GM18858 (cell line): ENCODE measurements around the gene AEBP1.

Experiments used
- ATAC-seq: cut with Tn5 transposase; IDR thresholded peaks from one replicate; pipeline ENCODE4 v1.9.1; 2021; ENCODE audit not compliant: unreplicated experiment

Gene AEBP1

DNA sequence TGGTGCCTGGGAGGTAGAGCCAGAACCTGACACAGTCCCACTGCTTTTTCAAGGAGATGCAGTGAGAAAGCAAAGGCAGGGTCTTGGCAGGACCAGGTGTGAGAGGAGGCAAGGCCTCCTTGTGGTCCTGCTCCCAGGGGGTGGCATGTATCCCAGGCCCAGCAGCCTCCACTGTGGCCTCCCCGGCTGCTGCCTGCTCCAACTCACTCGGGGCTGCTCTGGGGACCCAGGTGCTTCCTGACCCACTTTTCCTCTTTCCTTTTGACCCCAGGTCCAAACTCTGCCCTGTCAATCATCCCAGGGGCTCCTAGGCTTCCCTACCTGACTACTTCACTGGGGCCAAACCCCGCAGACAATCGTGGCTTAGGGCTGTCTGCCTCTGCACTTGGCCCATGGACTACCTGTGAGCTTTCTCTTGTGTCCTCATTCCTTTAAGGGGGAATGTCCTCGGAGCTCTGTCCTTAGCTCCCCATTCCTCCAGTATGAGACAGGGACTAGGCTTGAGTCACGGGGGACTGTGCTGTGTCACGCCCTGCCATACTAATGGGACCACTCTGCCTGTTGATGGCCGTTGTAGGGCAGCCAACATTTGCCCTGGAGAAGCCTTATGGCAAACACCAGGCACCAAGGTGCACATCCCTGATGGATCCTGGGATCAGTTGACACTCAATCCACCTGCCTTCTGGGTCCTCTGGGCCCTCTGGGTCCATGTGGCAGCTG is 1.1 kb upstream of the AEBP1 start:
- no peak for ATAC-seq

DNA sequence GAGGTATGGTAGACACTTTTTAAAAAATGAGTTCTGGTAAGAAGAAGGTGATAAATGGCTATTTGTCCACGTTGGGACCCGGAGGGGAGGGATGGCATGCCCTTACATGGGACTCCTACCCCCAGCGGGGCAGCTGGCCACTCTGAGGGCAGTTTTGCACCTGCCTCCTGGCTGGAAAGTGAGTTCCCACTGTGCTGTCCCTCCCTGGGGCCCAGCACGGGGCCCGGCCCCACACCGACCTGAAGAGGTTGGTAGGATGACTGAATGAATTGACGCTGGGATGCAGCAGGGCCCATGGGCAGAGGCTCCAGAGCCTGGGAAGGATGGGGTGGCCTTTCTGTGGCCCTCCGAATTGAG is 601 bp upstream of the AEBP1 start:
- ATAC-seq: no peak

GRCh38 chr7:44104860-44105771 is 971 bp downstream of the AEBP1 start:
- no peak for ATAC-seq

DNA sequence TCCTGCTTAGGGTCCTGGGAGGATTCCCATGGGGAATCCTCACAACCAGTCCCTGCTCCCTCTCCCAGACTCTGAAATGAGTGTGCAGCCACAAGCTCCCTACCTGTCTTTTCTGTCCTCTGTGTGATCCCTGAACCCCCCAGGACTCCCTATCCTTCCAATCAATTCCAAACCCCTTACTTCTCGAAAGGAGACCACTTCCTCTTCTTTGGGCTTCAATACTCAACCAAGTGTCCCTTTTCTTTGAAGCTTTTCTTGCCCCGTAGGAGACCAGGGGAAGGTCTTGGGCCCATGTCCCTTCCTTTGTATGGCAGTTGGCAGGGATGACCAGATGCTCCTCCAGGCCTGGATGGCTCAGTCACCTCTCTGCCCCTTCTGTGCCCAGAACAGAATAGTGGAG is 1.7 kb downstream of the AEBP1 start:
- no peak for ATAC-seq

DNA sequence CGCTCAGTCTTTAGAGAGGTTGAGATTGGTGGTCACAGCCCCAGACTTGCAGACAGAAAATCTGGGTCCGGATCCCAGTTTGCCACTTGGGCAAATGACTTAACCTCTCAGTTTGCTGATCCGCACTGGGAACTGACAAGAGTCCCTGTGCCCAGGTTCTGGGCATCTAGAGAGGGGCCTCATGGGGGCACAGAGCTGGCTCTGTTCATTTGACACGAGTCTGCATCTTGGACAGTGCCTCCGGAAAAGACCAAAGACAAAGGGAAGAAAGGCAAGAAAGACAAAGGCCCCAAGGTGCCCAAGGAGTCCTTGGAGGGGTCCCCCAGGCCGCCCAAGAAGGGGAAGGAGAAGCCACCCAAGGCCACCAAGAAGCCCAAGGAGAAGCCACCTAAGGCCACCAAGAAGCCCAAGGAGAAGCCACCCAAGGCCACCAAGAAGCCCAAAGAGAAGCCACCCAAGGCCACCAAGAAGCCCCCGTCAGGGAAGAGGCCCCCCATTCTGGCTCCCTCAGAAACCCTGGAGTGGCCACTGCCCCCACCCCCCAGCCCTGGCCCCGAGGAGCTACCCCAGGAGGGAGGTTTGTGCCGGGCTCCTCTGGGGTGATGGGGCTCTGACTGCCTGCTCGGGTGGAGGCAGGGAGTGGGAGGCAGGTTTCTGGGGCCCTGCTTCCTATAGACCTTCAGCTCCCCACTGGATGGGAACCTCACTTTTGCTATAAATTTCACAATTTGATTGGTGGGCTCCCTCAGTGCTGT is 2.3 kb downstream of the AEBP1 start:
- no peak for ATAC-seq

DNA sequence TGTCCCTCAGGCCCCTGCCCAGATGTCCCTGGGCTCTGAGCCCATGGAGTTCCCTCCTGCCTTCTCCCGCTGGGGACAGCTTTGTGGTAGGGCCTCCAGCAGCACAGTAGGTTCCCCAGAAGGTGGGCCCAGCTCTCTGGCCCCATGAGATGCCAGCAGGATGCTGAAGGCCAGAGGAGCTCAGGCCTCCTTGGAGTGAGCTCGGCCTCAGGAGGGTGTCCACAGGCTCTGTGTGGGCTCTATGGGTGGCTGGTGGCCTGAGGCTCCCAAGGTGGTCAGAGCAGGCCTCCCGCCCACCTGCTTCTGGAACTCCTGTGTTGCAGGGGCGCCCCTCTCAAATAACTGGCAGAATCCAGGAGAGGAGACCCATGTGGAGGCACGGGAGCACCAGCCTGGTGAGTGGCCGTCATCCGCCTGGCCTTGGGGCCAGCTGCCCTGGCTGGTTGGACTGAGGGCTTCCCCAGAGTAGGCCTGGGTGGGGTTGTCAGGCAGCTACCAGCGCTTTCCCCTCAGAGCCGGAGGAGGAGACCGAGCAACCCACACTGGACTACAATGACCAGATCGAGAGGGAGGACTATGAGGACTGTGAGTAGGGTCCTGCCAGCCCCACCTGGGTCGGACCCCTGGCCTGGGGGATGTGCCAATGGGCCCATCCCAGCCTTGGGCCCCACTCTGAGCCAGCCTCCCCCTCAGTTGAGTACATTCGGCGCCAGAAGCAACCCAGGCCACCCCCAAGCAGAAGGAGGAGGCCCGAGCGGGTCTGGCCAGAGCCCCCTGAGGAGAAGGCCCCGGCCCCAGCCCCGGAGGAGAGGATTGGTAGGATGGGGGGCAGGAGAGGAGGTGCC is 3.2 kb downstream of the AEBP1 start:
- ATAC-seq: no peak

- no peak for ATAC-seq
Measured at GRCh38 chr7:44107961-44108767, 4.0 kb downstream of the AEBP1 start.

GRCh38 chr7:44108768-44109750 is 4.9 kb downstream of the AEBP1 start:
- no peak for ATAC-seq

GRCh38 chr7:44109991-44110390 is 5.8 kb downstream of the AEBP1 start:
- no peak for ATAC-seq

DNA sequence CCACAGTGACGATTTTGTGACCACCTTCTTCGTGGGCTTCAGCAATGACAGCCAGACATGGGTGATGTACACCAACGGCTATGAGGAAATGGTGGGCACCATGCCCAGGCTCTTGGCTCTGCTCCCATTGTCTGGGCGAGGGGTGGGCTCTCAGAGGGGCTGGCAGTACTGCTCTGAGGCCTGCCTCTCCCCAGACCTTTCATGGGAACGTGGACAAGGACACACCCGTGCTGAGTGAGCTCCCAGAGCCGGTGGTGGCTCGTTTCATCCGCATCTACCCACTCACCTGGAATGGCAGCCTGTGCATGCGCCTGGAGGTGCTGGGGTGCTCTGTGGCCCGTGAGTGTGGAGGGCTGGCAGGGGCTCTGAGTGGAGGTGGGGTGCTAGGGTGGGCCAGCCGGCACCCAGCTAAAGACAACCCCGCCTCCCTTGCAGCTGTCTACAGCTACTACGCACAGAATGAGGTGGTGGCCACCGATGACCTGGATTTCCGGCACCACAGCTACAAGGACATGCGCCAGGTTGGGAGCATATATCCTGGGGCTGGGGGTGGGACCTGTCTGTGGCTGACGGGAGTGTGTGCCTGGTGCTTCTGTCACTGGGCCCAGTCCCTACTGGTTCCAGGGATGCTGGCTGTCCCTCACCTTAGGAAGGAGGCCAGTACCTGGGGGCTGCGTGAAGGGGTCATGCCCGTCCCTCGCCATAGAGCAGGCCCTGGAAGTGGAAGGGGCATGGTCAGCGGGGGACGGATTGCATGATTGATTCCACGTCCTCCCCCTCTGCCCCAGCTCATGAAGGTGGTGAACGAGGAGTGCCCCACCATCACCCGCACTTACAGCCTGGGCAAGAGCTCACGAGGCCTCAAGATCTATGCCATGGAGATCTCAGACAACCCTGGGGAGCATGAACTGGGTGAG is 6.8 kb downstream of the AEBP1 start:
- ATAC-seq: no peak

GRCh38 chr7:44111761-44112160 is 7.6 kb downstream of the AEBP1 start:
- ATAC-seq: no peak

DNA sequence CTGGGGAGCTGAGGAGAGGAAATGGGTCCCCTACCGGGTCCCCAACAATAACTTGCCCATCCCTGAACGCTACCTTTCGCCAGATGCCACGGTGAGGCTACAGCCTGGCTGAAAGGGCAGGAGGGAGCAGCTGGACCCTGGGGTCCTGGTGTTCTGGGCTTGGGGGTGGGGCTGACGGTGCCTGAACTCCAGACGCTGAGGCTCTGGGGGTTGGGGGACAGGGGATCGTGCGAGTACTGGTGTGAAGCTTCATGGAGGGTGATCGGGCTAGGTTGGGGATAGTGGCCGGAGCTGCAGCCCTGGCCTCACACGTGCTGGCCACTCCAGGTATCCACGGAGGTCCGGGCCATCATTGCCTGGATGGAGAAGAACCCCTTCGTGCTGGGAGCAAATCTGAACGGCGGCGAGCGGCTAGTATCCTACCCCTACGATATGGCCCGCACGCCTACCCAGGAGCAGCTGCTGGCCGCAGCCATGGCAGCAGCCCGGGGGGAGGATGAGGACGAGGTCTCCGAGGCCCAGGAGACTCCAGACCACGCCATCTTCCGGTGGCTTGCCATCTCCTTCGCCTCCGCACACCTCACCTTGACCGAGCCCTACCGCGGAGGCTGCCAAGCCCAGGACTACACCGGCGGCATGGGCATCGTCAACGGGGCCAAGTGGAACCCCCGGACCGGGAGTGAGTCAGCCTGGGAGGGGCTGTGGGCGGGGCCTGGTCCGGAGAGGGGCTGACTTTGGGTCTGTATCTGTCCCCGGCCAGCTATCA is 8.3 kb downstream of the AEBP1 start:
- ATAC-seq: no peak

DNA sequence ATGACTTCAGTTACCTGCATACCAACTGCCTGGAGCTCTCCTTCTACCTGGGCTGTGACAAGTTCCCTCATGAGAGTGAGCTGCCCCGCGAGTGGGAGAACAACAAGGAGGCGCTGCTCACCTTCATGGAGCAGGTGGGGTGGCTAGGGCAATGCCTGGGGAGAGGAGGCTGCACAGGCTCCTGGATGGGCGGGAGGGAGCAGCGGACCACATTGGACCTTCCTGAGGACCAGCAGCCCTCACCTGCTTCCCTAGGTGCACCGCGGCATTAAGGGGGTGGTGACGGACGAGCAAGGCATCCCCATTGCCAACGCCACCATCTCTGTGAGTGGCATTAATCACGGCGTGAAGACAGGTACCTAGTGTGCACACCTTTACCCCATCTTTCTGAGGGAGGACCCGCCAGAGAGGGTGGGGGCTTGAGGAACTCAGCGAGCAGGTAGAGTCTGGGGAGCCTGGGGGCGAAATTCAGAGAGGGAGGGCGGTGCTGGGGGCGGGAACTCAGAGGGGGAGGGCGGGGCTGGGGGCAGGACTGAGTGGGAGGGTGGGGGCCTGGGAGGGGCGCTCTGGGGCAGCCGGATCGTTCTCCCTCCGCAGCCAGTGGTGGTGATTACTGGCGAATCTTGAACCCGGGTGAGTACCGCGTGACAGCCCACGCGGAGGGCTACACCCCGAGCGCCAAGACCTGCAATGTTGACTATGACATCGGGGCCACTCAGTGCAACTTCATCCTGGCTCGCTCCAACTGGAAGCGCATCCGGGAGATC is 9.0 kb downstream of the AEBP1 start:
- ATAC-seq: no peak

GRCh38 chr7:44113764-44114354 is 9.7 kb downstream of the AEBP1 start:
- no peak for ATAC-seq

- no peak for ATAC-seq
Measured at GRCh38 chr7:44114586-44115310, 10.6 kb downstream of the AEBP1 start.
